GF-D8 (cell line): ENCODE data around the gene PLAU.
"Not testable (repeated sequence)": the region's sequence is repeated elsewhere in the genome, so short reads cannot be mapped to it uniquely, and the experiment has no call there.

Experiments
- DNase-seq: peaks from one replicate; lab custom pipeline; 2025; lab: John Stamatoyannopoulos, UW

Gene PLAU

GRCh38 chr10:73898730-73899410 lies 12.1 kb upstream of the PLAU start:
- no peak for DNase-seq

GRCh38 chr10:73899423-73899822 lies 11.5 kb upstream of the PLAU start:
- DNase-seq: peak; percentile 25

- DNase-seq: no peak
Measured at GRCh38 chr10:73900064-73900463, 10.9 kb upstream of the PLAU start.

GRCh38 chr10:73901261-73901660 lies 9.7 kb upstream of the PLAU start:
- DNase-seq: no peak

- peak; percentile 30 for DNase-seq
Measured at GRCh38 chr10:73902351-73902750, 8.6 kb upstream of the PLAU start.

- no peak for DNase-seq
Measured at GRCh38 chr10:73905256-73906020, 5.5 kb upstream of the PLAU start.

GRCh38 chr10:73906524-73907447 lies 4.1 kb upstream of the PLAU start:
- DNase-seq: peak; percentile 46

- peak; percentile 97 for DNase-seq
Measured at GRCh38 chr10:73907841-73908517, 3.0 kb upstream of the PLAU start.

GRCh38 chr10:73908853-73909539 lies 1.9 kb upstream of the PLAU start:
- peak; percentile 93 for DNase-seq

- DNase-seq: no peak
Measured at GRCh38 chr10:73909540-73910115, 1.3 kb upstream of the PLAU start.

- DNase-seq: peak; percentile 32
Measured at GRCh38 chr10:73910401-73910763, 550 bp upstream of the PLAU start.

GRCh38 chr10:73911553-73912004 lies 647 bp downstream of the PLAU start:
- no peak for DNase-seq

- no peak for DNase-seq
Measured at GRCh38 chr10:73914036-73914435, 3.1 kb downstream of the PLAU start.

- DNase-seq: no peak
Measured at GRCh38 chr10:73915206-73915851, 4.4 kb downstream of the PLAU start.

GRCh38 chr10:73916761-73917470 lies 6.0 kb downstream of the PLAU start:
- DNase-seq: peak; percentile 47

- no peak for DNase-seq
Measured at GRCh38 chr10:73917566-73918305, 6.8 kb downstream of the PLAU start.

GRCh38 chr10:73919481-73919880 lies 8.5 kb downstream of the PLAU start:
- DNase-seq: not testable (repeated sequence)

GRCh38 chr10:73920089-73920488 lies 9.2 kb downstream of the PLAU start:
- DNase-seq: peak; percentile 62
